ENCODE measurements around the gene ORM2. TPM values are rescaled to one million over a fixed set of nuclear protein-coding genes. Genes with fewer than 3 reads are reported as not detected.

The ORM2 gene
- total RNA-seq, 2 donors from 2014 or later = not detected

DNA sequence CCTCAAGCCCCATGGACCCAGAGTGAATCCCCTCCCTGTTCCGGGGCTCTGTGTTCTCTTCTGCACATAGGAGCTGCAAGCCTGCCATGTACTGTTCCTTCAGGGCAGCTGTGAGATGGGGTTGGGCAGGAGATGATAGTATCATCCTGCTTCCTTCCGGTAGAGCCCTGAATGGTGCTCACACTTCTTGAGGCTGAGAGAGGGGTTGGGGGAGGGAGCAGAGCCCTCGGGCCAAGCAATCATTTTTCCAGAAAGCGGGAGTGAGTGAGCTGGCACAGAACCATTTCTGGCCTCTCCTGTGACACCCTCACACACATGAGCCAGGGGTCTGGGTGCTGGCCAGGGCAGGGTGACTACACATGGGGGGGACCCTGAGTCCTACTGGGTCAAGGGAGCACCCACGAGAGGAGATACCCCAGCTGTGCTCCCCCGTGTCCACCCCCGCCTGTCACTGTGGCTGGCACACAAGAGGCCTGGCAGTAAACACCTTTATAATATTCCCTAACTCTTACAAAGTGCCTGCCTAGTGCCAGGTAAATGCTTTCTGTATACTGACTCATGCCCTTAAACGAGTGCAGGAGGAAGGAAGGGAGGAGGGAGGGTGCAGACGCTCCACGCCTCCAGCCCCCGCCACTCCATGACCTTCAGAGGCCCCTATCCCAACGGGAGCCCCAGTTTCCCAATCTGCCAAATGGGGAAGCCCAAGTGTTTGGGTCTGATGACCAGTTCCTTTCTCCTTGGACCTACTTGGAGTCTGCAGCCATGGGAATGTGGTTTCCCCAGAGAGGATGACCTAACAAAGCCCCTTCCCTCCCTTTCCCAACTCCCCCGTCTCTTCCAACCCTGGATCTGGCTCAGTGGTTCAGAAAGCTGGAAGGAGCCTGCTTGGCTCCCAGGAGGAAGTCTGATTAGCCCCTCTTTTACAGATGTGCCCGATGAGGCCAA, 42.6 kb downstream of the ORM2 start:
- Histone ChIP-seq H3K27ac (peak overlapping the region; percentile 14 to 48), H3K27me3 (no peaks in the 10 kb centered on the region), H3K36me3 (peaks cover 31% of the 10 kb centered on the region), H3K9me3 (no peaks in the 10 kb centered on the region), H3K4me3 (no peak overlapping the region), H3K4me1 (peaks cover 0 to 19% of the 10 kb centered on the region in 2 donors)
- TF ChIP-seq, protein P1, sequence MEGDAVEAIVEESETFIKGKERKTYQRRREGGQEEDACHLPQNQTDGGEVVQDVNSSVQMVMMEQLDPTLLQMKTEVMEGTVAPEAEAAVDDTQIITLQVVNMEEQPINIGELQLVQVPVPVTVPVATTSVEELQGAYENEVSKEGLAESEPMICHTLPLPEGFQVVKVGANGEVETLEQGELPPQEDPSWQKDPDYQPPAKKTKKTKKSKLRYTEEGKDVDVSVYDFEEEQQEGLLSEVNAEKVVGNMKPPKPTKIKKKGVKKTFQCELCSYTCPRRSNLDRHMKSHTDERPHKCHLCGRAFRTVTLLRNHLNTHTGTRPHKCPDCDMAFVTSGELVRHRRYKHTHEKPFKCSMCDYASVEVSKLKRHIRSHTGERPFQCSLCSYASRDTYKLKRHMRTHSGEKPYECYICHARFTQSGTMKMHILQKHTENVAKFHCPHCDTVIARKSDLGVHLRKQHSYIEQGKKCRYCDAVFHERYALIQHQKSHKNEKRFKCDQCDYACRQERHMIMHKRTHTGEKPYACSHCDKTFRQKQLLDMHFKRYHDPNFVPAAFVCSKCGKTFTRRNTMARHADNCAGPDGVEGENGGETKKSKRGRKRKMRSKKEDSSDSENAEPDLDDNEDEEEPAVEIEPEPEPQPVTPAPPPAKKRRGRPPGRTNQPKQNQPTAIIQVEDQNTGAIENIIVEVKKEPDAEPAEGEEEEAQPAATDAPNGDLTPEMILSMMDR (IDR thresholded peaks at IDR 0.05) = no peak
- DNase-seq (ENCODE audit: low spot score) = no peak

DNA sequence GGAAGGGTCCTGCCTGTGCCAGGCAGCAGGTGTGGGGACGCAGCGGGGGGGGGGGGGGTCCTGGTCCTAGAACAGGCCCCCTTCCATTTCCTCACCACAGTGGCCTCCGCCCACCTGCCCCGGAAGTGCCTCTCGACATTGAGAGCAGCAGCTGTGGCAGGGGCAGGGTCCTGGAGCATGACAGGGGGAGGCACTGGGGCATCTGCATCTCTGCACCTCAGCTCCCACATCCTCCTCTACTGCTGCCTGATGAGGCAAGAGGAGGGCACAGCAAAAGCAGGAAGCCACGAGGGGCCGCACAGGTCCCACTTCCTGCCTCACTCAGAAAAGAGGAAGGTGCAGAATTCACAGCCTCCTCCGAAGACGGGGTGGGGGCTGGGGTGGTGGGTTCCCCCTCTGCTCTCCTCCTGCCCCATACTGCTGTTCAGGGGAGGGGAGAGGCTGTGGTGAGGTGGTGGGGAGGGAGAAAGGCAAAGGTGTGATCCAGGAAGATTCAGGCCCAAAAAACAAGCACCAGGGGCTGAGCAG, 43.3 kb downstream of the ORM2 start:
- Histone ChIP-seq H3K4me3 (no peak overlapping the region), H3K4me1 (peaks cover 0 to 19% of the 10 kb centered on the region in 2 donors), H3K9me3 (no peaks in the 10 kb centered on the region), H3K27ac (peak overlapping the region; percentile 14 to 48), H3K36me3 (peaks cover 23% of the 10 kb centered on the region), H3K27me3 (no peaks in the 10 kb centered on the region)
- TF ChIP-seq, protein P1 (IDR thresholded peaks at IDR 0.05) = no peak
- no peak for DNase-seq (ENCODE audit: low spot score)

DNA sequence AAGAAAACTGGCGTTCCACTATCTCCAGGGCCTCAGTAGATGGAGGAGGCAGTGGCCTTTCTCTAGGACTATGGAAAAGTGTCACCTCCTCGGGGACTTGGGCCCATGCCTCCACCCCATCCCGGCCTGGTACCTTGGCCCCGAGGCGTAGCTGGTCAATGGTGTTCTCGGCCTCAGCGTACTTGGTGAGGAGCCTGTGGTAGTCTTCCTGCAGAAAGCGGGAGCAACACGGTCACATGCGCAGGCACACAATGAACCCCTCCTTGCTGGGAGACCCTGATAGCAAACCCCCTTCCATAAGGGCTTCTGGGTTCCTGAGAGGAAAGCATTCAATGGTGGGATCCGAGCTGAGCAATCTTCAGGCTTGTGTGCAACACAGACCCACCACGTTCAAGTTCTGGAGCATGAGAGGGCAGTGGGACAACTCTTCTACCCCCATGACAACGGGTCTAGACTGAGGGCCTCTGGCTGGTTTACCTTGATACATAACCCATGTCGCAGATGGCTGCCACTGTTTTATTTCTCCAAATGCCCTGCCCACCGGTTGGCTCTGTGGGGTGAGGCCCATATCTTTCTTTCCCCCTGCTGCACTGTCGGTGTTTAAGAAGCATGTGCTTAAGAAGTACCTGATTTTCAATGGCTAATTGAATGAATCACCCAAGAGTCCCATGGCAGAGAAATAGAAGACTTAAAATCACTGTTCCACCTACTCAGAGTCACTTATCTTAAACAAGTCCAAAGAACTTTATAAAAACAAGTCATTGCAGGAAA, 44.5 kb downstream of the ORM2 start:
- H3K27me3 ChIP-seq = no peaks in the 10 kb centered on the region
- DNase-seq (ENCODE audit: low spot score) = no peak
- TF ChIP-seq, protein P1 (IDR thresholded peaks at IDR 0.05) = no peak
- no peak overlapping the region for H3K4me3 ChIP-seq
- H3K36me3 ChIP-seq = peaks cover 16% of the 10 kb centered on the region
- H3K4me1 ChIP-seq = peaks cover 0 to 19% of the 10 kb centered on the region in 2 donors
- H3K27ac ChIP-seq = no peak overlapping the region
- H3K9me3 ChIP-seq = no peaks in the 10 kb centered on the region

DNA sequence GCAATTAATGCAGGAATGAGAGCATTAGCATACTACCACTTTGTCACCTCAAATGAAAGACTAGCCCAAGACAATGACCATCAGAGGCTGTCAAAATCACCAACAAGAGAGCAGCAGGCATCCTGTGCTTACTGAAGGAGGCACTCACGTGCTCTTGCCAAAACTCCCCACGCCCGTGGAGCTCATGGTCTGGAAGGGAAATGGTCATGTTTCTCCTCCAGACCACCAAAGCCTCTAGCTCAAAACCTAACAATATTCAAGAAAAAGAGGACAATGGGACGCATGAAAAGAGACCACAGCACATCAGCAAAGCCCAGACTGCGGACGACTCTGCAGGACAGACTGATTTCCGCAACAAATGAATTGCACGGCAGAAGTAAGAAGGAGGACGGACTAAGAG, 45.3 kb downstream of the ORM2 start:
- no peak overlapping the region for H3K27ac ChIP-seq
- H3K4me3 ChIP-seq = no peak overlapping the region
- no peaks in the 10 kb centered on the region for H3K27me3 ChIP-seq
- no peak for DNase-seq (ENCODE audit: low spot score)
- H3K36me3 ChIP-seq = peaks cover 22% of the 10 kb centered on the region
- peaks cover 0 to 19% of the 10 kb centered on the region in 2 donors for H3K4me1 ChIP-seq
- no peaks in the 10 kb centered on the region for H3K9me3 ChIP-seq
- TF ChIP-seq, protein P1 (IDR thresholded peaks at IDR 0.05) = no peak

DNA sequence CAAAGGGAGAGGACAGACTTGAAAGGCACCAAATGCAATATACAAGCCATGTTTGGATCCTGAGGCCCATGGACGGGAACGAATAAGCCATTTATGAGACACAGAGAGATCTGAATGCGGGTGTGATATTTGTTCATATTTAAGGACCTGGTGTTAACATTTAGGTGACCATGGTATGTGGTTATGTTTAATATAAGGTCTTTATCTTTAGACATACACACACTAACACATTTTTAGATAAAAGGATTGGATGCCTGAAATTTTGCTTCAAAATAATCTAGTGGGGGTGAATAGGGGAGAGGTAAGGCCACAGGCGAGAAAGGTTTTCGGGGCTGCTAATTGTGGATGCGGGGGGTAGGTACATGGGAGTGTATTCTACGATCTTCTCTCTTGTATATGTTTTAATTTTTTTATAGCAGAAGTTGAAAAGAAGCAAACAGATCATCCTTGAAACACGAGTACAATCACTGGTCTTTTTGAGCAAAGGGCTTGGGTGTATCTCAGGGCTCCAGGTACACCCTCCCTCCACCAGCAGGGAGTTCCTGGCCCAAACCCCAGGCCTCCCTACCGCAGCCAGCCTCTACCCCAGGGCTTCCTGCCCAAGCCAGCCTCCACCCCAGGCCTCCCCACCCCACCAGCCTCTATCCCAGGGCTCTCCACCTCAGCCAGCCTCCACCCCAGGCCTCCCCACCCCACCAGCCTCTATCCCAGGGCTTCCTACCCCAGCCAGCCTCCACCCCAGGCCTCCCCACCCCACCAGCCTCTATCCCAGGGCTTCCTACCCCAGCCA, 45.9 kb downstream of the ORM2 start:
- peaks cover 27% of the 10 kb centered on the region for H3K36me3 ChIP-seq
- DNase-seq (ENCODE audit: low spot score) = no peak
- H3K4me3 ChIP-seq = no peak overlapping the region
- no peak overlapping the region for H3K27ac ChIP-seq
- TF ChIP-seq, protein P1 (IDR thresholded peaks at IDR 0.05) = no peak
- H3K27me3 ChIP-seq = no peaks in the 10 kb centered on the region
- peaks cover 0 to 19% of the 10 kb centered on the region in 2 donors for H3K4me1 ChIP-seq
- H3K9me3 ChIP-seq = no peaks in the 10 kb centered on the region

Measured in right atrium auricular region (tissue), 2 donors.